Vagina (tissue), 2 donors: Measurements from ENCODE around the gene ACSS1. TPM values are rescaled to one million over a fixed set of nuclear protein-coding genes. Genes with fewer than 3 reads are reported as not detected.

Source experiments
- DNase-seq, 2 donors: peaks; one replicate each; pipeline ENCODE4 v3.0.0-alpha.2; 2017; ENCODE audit errors: extremely low spot score in 2 of 2
- H3K27ac ChIP-seq: fragments of 200-600 bp; sonication (generic); one replicate; pipeline ENCODE4 v1.5.1; 2019
- H3K27me3 ChIP-seq: fragments of 200-600 bp; sonication (generic); one replicate; pipeline ENCODE4 v1.5.1; 2019
- H3K36me3 ChIP-seq, 2 donors: fragments of 200-600 bp; sonication (generic); one replicate each; pipeline ENCODE4 v1.5.1; 2017 to 2019
- H3K4me1 ChIP-seq: fragments of 200-600 bp; sonication (generic); one replicate; pipeline ENCODE4 v1.5.1; 2019
- H3K4me3 ChIP-seq, 2 donors: fragments of 200-600 bp; sonication (generic); 1 replicate in 1 of 2; 2 replicates in 1 of 2; pipeline ENCODE4 v1.5.1; 2016 to 2019
- H3K9me3 ChIP-seq: fragments of 200-600 bp; sonication (generic); one replicate; pipeline ENCODE4 v1.5.1; 2019
- CTCF ChIP-seq, 3 experiments: fragments of 450-650 bp in 2 of 3; fragments of 200-600 bp in 1 of 3; sonication (generic) in 1 of 3; IDR thresholded peaks; one replicate each; pipeline ENCODE4 v1.5.1; 2017 to 2019; ENCODE audit warnings: antibody characterized with exemption in 3 of 3, mild to moderate bottlenecking in 2 of 3, moderate library complexity in 2 of 3
- POLR2A ChIP-seq, 2 donors: fragments of 450-650 bp; IDR thresholded peaks; one replicate each; pipeline ENCODE4 v1.6.1; 2017; ENCODE audit warnings: antibody characterized with exemption in 2 of 2, mild to moderate bottlenecking in 2 of 2, moderate library complexity in 2 of 2
- POLR2AphosphoS5 ChIP-seq, 2 donors: sonication (generic); formaldehyde crosslinking; IDR thresholded peaks; one replicate each; pipeline ENCODE4 v1.9.0; 2017; ENCODE audit warnings: antibody characterized with exemption in 2 of 2, mild to moderate bottlenecking in 2 of 2, low read depth in 1 of 2; ENCODE audit not compliant: insufficient read depth in 1 of 2
- intact Hi-C: fragments of 100-400 bp; cut with DNase I; formaldehyde crosslinking; loops from one replicate; pipeline ENCODE4 v1.15.1; 2023
- total RNA-seq: library from RNA; depleted of rRNA; stranded (reverse); fragments of >200 nt; gene quantifications from one replicate; pipeline ENCODE4 v1.2.3, GENCODE V29; 2016

Gene ACSS1
- total RNA-seq, 1 donor from 2014 or later, result 26.3 TPM

GRCh38 chr20:25030649-25031207, 27.2 kb downstream of the ACSS1 start:
- H3K27me3 ChIP-seq, result no peaks in the 10 kb centered on the region
- no peaks in the 10 kb centered on the region for H3K9me3 ChIP-seq
- no peaks in the 10 kb centered on the region for H3K36me3 ChIP-seq
- H3K4me1 ChIP-seq, result peaks cover 26% of the 10 kb centered on the region
- H3K4me3 ChIP-seq, result no peak overlapping the region
- H3K27ac ChIP-seq, result no peak overlapping the region
- intact Hi-C loops, result no loop called here
- TF ChIP-seq CTCF (IDR thresholded peaks at IDR 0.05) (no peak), POLR2AphosphoS5 (IDR thresholded peaks at IDR 0.05; ENCODE audit: insufficient read depth in 1 of 2, low read depth in 1 of 2) (no peak), POLR2A (IDR thresholded peaks at IDR 0.05) (no peak)
- no peak for DNase-seq

GRCh38 chr20:25030007-25030648, 27.8 kb downstream of the ACSS1 start:
- no peak for TF ChIP-seq POLR2A (IDR thresholded peaks at IDR 0.05)
- no peak for TF ChIP-seq POLR2AphosphoS5 (IDR thresholded peaks at IDR 0.05; ENCODE audit: insufficient read depth in 1 of 2, low read depth in 1 of 2)
- no peak for TF ChIP-seq CTCF (IDR thresholded peaks at IDR 0.05)
- H3K4me1 ChIP-seq, result peaks cover 24% of the 10 kb centered on the region
- no peak overlapping the region for H3K4me3 ChIP-seq
- H3K36me3 ChIP-seq, result no peaks in the 10 kb centered on the region
- no peaks in the 10 kb centered on the region for H3K9me3 ChIP-seq
- intact Hi-C loops, result no loop called here
- DNase-seq, result no peak
- H3K27me3 ChIP-seq, result no peaks in the 10 kb centered on the region
- no peak overlapping the region for H3K27ac ChIP-seq

GRCh38 chr20:25025986-25026605, 31.8 kb downstream of the ACSS1 start:
- TF ChIP-seq POLR2A (IDR thresholded peaks at IDR 0.05) (no peak), POLR2AphosphoS5 (IDR thresholded peaks at IDR 0.05; ENCODE audit: insufficient read depth in 1 of 2, low read depth in 1 of 2) (no peak), CTCF (IDR thresholded peaks at IDR 0.05) (no peak)
- Histone ChIP-seq H3K4me1 (peaks cover 17% of the 10 kb centered on the region), H3K27ac (no peak overlapping the region), H3K27me3 (no peaks in the 10 kb centered on the region), H3K9me3 (no peaks in the 10 kb centered on the region), H3K36me3 (peaks cover 0 to 2% of the 10 kb centered on the region in 2 donors), H3K4me3 (no peak overlapping the region)
- DNase-seq, result no peak
- intact Hi-C loops, result no loop called here

GRCh38 chr20:25025091-25025861, 32.7 kb downstream of the ACSS1 start:
- H3K27me3 ChIP-seq, result no peaks in the 10 kb centered on the region
- intact Hi-C loops, result no loop called here
- no peak overlapping the region for H3K4me3 ChIP-seq
- peaks cover 0 to 3% of the 10 kb centered on the region in 2 donors for H3K36me3 ChIP-seq
- no peak for DNase-seq
- H3K4me1 ChIP-seq, result peaks cover 17% of the 10 kb centered on the region
- TF ChIP-seq CTCF (IDR thresholded peaks at IDR 0.05) (no peak), POLR2AphosphoS5 (IDR thresholded peaks at IDR 0.05; ENCODE audit: insufficient read depth in 1 of 2, low read depth in 1 of 2) (no peak), POLR2A (IDR thresholded peaks at IDR 0.05) (no peak)
- H3K27ac ChIP-seq, result no peak overlapping the region
- no peaks in the 10 kb centered on the region for H3K9me3 ChIP-seq
